Panc1 (cell line): Measurements from ENCODE around the gene TBX4. TPM values are rescaled to one million over a fixed set of nuclear protein-coding genes. Genes with fewer than 3 reads are reported as not detected.

Experiments used
- ATAC-seq: fragments of 200-7000 bp; cut with Tn5 transposase; 2 replicates; pipeline ENCODE4 v1.9.1; 2020; ENCODE audit warnings: mild to moderate bottlenecking, moderate library complexity
- BruUV-seq: library from RNA; stranded (reverse); fragments of 400-500 nt; replicated peaks from 2 replicates; lab custom pipeline; 2021; lab: Mats Ljungman, UMichigan
- CTCF ChIA-PET: fragments of 300-600 bp; sonication (Branson Sonifier 250); formaldehyde crosslinking; loops from one replicate; lab custom pipeline; 2022; ENCODE audit warnings: antibody characterized with exemption; lab: Charles Lee
- POLR2A ChIA-PET: fragments of 300-600 bp; sonication (Branson Sonifier 250); formaldehyde crosslinking; loops from one replicate; lab custom pipeline; 2022; ENCODE audit warnings: antibody characterized with exemption; lab: Charles Lee
- DNase-seq: peaks from one replicate; pipeline ENCODE4 v3.0.0-alpha.2; 2010; ENCODE audit warnings: low read depth, low spot score
- H3K27ac ChIP-seq: 2 replicates; pipeline ENCODE4 v1.5.1; 2011; ENCODE audit warnings: mild to moderate bottlenecking, low read length, inconsistent platforms
- H3K27me3 ChIP-seq: fragments of 200-500 bp; sonication (Bioruptor generic); 2 replicates; pipeline ENCODE4 v1.6.0; 2014; ENCODE audit warnings: low read length, inconsistent platforms; ENCODE audit not compliant: control insufficient read depth, insufficient read depth
- H3K36me3 ChIP-seq: fragments of 200-500 bp; sonication (Bioruptor generic); 2 replicates; pipeline ENCODE4 v1.5.1; 2014; ENCODE audit warnings: inconsistent platforms, mild to moderate bottlenecking, low read length, moderate library complexity; ENCODE audit not compliant: control insufficient read depth, insufficient read depth
- H3K4me1 ChIP-seq: 2 replicates; pipeline ENCODE4 v1.5.1; 2011; ENCODE audit warnings: inconsistent platforms, mild to moderate bottlenecking, low read length, moderate library complexity; ENCODE audit not compliant: control insufficient read depth, insufficient read depth
- H3K4me3 ChIP-seq, 2 experiments: 2 replicates each; pipeline ENCODE4 v1.5.1; 2011 to 2012; ENCODE audit warnings: low read depth in 2 of 2, low read length in 2 of 2, mild to moderate bottlenecking in 2 of 2, inconsistent platforms in 1 of 2, moderate library complexity in 1 of 2
- H3K9me3 ChIP-seq: fragments of 200-500 bp; sonication (Bioruptor generic); 2 replicates; pipeline ENCODE4 v1.5.1; 2014; ENCODE audit warnings: low read depth, mild to moderate bottlenecking, inconsistent platforms, low read length, moderate library complexity; ENCODE audit not compliant: control insufficient read depth, insufficient read depth
- POLR2AphosphoS5 ChIP-seq: IDR thresholded peaks from 2 replicates; pipeline ENCODE4 v1.6.1; 2012; ENCODE audit warnings: mild to moderate bottlenecking, low read depth, low read length, moderate library complexity
- SIN3A ChIP-seq: IDR thresholded peaks from 2 replicates; pipeline ENCODE4 v1.6.1; 2012; ENCODE audit warnings: low read depth, mild to moderate bottlenecking, low read length, moderate library complexity, borderline replicate concordance; ENCODE audit not compliant: insufficient read depth
- TCF7L2 ChIP-seq: IDR thresholded peaks from 2 replicates; pipeline ENCODE4 v1.6.1; 2011; ENCODE audit warnings: mild to moderate bottlenecking, low read depth, low read length, inconsistent platforms
- in situ Hi-C: cut with HindIII; loops from 2 replicates; pipeline ENCODE4 v1.10.0; 2016; ENCODE audit warnings: low sequenced_read_pairs, low pct_unique_long_range_greater_than_20kb
- intact Hi-C: fragments of 100-400 bp; cut with micrococcal nuclease; formaldehyde crosslinking; loops from one replicate; pipeline ENCODE4 v1.10.0; 2022; ENCODE audit not compliant: unreplicated experiment
- total RNA-seq: library from RNA; stranded (reverse); gene quantifications from one replicate; pipeline ENCODE4 v1.2.1, GENCODE V29; 2021; ENCODE audit not compliant: unreplicated experiment
- TF ChIP-seq, protein P1 (sequence below): fragments of 450-650 bp; IDR thresholded peaks from 2 replicates; pipeline ENCODE4 v1.5.1; 2017; ENCODE audit warnings: mild to moderate bottlenecking
- TF ChIP-seq, protein P2 (sequence below), 2 experiments: IDR thresholded peaks; 2 replicates each; pipeline ENCODE4 v1.6.1; 2011 to 2012; ENCODE audit warnings: low read depth in 2 of 2, control low read depth in 1 of 2, low read length in 1 of 2, mild to moderate bottlenecking in 1 of 2, moderate library complexity in 1 of 2; ENCODE audit not compliant: insufficient read depth in 1 of 2

TBX4 gene
- total RNA-seq, 1 experiment from 2014 or later, result not detected

DNA sequence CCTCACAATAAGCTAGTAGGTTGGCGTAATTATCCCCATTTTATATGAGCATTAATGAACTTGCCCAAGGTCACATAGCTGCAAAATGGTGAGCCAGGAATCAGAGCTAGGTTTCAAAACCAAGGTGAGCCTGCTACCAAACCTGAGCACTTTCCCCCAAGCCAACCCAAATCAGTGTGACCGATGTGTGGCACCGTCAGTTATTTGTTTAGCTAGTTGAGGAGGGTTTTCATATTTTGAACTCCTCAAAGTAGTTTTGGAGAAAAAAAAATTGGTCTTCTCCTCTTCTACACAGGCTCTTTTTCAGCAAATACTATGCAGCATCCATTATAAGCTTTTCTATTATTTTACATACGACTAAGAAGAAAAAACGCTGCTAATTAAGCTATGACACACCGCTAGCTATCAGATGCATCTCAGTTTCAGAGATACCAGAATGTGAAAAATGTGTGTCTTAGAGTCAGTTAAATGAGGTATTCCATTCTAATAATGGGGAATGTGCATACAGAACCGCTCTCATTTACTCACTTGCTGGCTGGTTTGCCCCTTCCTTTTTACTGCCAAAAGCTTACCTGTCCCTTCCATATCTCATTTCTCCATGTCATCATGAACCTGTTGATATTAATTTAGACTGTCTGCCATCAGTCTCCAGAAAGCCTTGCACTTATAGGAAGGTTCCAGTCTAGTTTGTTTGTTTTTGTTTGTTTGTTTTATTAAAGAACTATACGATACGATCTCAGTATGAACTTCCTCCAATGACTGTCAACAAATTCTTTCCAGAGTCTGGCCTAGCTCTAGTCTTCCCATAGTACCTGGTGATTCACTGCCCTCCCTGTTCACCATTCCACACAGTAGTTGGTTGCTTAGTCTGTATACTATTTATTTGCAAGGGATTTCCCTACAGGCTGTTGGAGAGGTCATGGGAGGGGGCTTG, 2.2 kb upstream of the TBX4 start:
- BruUV-seq, result no TSS peak
- ATAC-seq, result no peak
- TF ChIP-seq, protein P1, sequence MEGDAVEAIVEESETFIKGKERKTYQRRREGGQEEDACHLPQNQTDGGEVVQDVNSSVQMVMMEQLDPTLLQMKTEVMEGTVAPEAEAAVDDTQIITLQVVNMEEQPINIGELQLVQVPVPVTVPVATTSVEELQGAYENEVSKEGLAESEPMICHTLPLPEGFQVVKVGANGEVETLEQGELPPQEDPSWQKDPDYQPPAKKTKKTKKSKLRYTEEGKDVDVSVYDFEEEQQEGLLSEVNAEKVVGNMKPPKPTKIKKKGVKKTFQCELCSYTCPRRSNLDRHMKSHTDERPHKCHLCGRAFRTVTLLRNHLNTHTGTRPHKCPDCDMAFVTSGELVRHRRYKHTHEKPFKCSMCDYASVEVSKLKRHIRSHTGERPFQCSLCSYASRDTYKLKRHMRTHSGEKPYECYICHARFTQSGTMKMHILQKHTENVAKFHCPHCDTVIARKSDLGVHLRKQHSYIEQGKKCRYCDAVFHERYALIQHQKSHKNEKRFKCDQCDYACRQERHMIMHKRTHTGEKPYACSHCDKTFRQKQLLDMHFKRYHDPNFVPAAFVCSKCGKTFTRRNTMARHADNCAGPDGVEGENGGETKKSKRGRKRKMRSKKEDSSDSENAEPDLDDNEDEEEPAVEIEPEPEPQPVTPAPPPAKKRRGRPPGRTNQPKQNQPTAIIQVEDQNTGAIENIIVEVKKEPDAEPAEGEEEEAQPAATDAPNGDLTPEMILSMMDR, result no peak
- TF ChIP-seq TCF7L2 (no peak), SIN3A (no peak), POLR2AphosphoS5 (no peak)
- in situ Hi-C loops, result no loop called here
- H3K27me3 ChIP-seq, result no peaks in the 10 kb centered on the region
- intact Hi-C loops, result no loop called here
- peaks cover 4% of the 10 kb centered on the region; the same call in 1 of the 2 replicates for H3K4me1 ChIP-seq
- POLR2A ChIA-PET, result no interaction called here
- no peaks in the 10 kb centered on the region for H3K36me3 ChIP-seq
- H3K4me3 ChIP-seq, result no peak overlapping the region
- H3K9me3 ChIP-seq, result no peaks in the 10 kb centered on the region
- H3K27ac ChIP-seq, result no peak overlapping the region
- CTCF ChIA-PET, result interaction anchor here (0.6 kb wide), 1 partner anchor 287 kb away, joined by 4 read pairs; no protein-coding TSS in a partner anchor
- DNase-seq, result no peak

DNA sequence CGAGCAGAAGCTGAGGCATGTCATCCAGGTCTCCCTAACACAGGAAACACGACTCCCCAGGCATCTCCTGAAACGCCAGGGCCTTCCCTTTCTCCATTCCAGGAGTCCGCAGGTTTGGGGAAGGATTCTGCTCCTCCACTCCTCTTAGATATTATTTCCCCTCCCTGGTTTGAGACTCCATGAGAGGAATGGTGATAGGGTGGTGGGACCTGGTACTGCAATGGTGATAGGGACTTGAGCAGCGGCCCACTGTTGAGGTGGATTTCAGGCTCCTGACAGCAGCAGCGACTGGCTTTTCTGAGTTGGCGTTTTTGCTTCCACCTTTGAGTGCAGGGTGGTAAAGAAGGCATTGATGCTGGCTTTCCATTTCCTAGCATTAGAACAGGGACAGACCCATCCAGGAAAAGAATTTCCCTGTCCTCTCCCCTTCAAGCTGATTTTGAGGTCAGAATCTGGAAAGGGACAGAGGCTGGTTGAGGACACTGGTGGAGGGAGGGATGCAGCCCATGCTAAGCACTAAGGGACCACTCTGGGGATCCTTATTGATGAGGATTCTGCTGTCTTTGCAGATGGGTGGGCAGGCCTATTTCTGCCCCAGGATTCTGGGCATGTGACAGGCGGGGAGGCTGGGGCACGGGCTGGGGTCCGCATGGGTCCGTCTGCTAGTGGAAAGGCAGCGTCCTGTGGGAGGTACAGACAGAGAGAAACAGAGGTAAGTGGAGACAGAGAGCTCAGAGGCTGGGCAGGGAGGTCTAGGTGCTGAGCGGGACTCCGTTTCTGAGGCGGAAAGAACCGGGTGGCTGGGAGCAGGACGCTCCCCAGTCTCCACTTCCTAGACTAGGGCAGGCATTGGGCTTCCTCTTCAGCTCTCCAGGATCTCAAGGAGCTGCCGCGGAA, 1.3 kb upstream of the TBX4 start:
- no peaks in the 10 kb centered on the region for H3K36me3 ChIP-seq
- DNase-seq (no peak), ATAC-seq (no peak)
- H3K27ac ChIP-seq, result no peak overlapping the region
- no peaks in the 10 kb centered on the region for H3K9me3 ChIP-seq
- intact Hi-C loops (no loop called here), in situ Hi-C loops (no loop called here)
- no TSS peak for BruUV-seq
- H3K4me1 ChIP-seq, result peaks cover 4% of the 10 kb centered on the region; the same call in 1 of the 2 replicates
- no peaks in the 10 kb centered on the region for H3K27me3 ChIP-seq
- no peak overlapping the region for H3K4me3 ChIP-seq
- TF ChIP-seq TCF7L2 (no peak), POLR2AphosphoS5 (no peak), SIN3A (no peak)
- TF ChIP-seq, protein P2, sequence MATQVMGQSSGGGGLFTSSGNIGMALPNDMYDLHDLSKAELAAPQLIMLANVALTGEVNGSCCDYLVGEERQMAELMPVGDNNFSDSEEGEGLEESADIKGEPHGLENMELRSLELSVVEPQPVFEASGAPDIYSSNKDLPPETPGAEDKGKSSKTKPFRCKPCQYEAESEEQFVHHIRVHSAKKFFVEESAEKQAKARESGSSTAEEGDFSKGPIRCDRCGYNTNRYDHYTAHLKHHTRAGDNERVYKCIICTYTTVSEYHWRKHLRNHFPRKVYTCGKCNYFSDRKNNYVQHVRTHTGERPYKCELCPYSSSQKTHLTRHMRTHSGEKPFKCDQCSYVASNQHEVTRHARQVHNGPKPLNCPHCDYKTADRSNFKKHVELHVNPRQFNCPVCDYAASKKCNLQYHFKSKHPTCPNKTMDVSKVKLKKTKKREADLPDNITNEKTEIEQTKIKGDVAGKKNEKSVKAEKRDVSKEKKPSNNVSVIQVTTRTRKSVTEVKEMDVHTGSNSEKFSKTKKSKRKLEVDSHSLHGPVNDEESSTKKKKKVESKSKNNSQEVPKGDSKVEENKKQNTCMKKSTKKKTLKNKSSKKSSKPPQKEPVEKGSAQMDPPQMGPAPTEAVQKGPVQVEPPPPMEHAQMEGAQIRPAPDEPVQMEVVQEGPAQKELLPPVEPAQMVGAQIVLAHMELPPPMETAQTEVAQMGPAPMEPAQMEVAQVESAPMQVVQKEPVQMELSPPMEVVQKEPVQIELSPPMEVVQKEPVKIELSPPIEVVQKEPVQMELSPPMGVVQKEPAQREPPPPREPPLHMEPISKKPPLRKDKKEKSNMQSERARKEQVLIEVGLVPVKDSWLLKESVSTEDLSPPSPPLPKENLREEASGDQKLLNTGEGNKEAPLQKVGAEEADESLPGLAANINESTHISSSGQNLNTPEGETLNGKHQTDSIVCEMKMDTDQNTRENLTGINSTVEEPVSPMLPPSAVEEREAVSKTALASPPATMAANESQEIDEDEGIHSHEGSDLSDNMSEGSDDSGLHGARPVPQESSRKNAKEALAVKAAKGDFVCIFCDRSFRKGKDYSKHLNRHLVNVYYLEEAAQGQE (IDR thresholded peaks at IDR 0.05; ENCODE audit: insufficient read depth in 1 of 2, low read depth in 2 of 2, low read length in 1 of 2), result no peak
- CTCF ChIA-PET, result no interaction called here
- POLR2A ChIA-PET, result no interaction called here
